Gastroesophageal sphincter (tissue), 3 donors: ENCODE measurements around the gene SYT11.

Experiments used
- EP300 ChIP-seq: sonication (generic); formaldehyde crosslinking; IDR thresholded peaks from one replicate; pipeline ENCODE4 v1.6.1; 2017; ENCODE audit warnings: antibody characterized with exemption, mild to moderate bottlenecking
- POLR2A ChIP-seq, 2 donors: fragments of 450-650 bp; IDR thresholded peaks; one replicate each; pipeline ENCODE4 v1.6.1; 2017; ENCODE audit warnings: antibody characterized with exemption in 2 of 2, mild to moderate bottlenecking in 2 of 2, moderate library complexity in 1 of 2
- TF ChIP-seq, protein P1 (sequence below), 4 experiments: fragments of 200-600 bp in 2 of 4; fragments of 450-650 bp in 2 of 4; sonication (generic) in 1 of 4; IDR thresholded peaks; one replicate each; pipeline ENCODE4 v1.5.1; 2017 to 2019; ENCODE audit warnings: antibody characterized with exemption in 4 of 4, mild to moderate bottlenecking in 2 of 4, moderate library complexity in 2 of 4

DNA sequence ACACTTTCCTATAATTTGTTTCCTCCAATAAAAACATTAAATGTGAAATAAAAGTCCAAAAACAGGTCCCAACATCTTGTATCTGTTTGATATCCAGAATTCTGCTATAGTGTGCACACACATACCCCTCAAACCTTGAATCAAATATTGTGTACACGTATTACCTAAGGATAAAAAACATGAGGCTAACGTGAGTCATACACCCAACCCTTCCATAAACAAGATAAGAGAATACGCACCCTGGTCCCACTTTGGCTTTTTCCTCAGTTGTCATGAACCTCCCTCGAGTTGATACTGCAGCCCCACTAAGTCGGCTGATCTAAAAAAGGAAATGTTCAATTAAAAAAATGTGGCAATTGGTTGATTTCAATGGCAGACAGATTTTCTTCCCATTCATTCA lies 69.7 kb downstream of the SYT11 start:
- no peak for TF ChIP-seq POLR2A (IDR thresholded peaks at IDR 0.05)
- TF ChIP-seq, protein P1, sequence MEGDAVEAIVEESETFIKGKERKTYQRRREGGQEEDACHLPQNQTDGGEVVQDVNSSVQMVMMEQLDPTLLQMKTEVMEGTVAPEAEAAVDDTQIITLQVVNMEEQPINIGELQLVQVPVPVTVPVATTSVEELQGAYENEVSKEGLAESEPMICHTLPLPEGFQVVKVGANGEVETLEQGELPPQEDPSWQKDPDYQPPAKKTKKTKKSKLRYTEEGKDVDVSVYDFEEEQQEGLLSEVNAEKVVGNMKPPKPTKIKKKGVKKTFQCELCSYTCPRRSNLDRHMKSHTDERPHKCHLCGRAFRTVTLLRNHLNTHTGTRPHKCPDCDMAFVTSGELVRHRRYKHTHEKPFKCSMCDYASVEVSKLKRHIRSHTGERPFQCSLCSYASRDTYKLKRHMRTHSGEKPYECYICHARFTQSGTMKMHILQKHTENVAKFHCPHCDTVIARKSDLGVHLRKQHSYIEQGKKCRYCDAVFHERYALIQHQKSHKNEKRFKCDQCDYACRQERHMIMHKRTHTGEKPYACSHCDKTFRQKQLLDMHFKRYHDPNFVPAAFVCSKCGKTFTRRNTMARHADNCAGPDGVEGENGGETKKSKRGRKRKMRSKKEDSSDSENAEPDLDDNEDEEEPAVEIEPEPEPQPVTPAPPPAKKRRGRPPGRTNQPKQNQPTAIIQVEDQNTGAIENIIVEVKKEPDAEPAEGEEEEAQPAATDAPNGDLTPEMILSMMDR (IDR thresholded peaks at IDR 0.05): no peak
- no peak for TF ChIP-seq EP300
